A204.1 (cell line): Measurements from ENCODE around the gene MRPL39.

Experiments used
- FAIRE-seq: peaks from 2 replicates; lab custom pipeline; 2012; peaks lifted over from hg19 to GRCh38; lab: Jason Lieb, UNC

Gene MRPL39

DNA sequence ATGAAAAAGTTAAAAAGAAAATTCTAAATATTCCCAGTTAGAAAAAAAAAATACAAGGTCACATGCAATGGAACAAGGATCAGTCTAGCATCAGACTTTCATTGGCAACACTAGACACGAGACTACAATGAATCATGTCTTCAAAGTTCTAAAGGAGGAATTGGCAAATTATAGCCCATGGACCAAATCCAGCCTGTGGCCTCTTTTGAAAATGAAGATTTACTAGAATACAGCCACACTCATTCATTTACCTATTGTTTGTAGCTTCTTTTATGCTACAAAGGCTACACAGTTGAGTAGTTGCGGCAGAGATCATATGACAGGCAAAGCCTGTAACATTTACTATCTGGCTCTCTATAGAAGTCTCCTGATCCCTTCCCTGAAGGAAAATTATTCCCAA, 71.4 kb downstream of the MRPL39 start:
- FAIRE-seq: no peak
